DMS153 (cell line): Measurements from ENCODE around the gene ATXN1L.
"Not testable (repeated sequence)": the region's sequence is repeated elsewhere in the genome, so short reads cannot be mapped to it uniquely, and the experiment has no call there.

ENCODE experiments used
- DNase-seq: peaks from one replicate; lab custom pipeline; 2025; lab: John Stamatoyannopoulos, UW

The ATXN1L gene

DNA sequence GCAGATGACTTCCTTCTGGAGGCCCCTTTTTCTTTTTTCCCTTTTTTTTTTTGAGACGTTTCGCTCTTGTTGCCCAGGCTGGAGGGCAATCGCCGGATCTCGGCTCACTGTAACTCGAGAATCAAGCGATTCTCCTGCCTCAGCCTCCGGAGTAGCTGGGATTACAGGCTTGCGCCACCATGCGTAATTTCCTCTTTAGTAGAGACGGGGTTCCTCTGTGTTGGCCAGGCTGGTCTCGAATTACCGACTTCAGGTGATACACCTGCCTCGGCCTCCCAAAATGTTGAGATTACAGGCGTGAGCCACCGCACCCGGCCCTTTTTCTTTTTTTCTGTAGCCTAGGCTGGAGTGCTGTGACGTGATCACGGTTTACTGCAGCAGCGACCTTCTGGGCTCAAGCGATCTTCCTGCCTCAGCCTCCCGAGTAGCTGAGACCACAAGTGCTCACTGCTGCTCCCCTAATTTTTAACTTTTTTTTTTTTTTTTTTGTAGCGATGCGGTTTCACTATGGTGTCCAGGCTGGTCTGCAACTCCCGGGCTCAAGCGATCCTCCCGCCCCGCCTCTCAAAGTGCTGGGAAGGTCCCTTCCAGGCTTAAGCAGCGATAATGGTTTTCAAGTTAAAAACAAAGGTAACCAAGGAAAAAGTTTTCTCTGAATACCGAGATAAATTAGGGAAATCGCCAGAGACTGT, 48.6 kb downstream of the ATXN1L start:
- DNase-seq = peak; percentile 20

DNA sequence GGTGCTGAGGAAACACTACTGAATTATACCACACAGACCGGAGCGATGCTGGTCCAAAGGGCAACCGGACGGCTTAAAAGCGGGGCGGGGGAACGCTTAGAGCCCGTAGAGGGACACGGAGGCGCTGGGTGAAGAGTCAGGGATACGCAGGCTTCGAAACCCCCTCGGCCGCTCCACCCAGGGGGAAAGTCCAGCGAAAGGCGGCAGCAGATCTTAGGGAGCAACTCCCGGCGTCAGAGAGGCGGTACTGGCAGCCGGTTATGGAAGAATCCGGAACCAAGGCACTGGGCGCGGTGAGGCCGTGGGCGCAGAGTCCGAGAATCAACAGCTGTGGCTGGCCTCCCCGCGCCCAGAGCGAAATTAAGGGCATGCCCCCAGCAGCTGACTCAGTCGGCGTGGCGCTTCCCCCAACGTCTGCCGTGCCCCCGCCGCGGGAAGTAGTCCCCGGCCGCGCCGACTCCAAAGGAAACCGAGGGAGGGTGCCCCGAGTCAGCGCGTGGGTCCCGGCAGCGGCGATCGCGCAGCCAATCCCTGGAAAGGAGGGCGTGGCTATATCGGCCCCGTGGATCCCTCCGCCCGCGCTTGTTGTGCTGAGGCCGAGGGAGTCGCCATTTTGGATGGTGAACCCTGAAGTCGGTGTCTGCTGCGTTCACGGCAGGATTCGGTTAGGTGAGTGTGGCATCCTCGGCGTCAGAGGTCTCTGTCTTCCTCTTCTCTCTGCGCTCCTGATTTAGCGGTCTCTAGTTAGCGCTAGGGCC, 49.3 kb downstream of the ATXN1L start, which contains the start of gene IST1:
Gene IST1, plus strand, starts transcription at position 611 of the 758 bp plus-strand sequence. CDS start 20,110 bp downstream, outside the sequence.
- DNase-seq = peak; percentile 96

DNA sequence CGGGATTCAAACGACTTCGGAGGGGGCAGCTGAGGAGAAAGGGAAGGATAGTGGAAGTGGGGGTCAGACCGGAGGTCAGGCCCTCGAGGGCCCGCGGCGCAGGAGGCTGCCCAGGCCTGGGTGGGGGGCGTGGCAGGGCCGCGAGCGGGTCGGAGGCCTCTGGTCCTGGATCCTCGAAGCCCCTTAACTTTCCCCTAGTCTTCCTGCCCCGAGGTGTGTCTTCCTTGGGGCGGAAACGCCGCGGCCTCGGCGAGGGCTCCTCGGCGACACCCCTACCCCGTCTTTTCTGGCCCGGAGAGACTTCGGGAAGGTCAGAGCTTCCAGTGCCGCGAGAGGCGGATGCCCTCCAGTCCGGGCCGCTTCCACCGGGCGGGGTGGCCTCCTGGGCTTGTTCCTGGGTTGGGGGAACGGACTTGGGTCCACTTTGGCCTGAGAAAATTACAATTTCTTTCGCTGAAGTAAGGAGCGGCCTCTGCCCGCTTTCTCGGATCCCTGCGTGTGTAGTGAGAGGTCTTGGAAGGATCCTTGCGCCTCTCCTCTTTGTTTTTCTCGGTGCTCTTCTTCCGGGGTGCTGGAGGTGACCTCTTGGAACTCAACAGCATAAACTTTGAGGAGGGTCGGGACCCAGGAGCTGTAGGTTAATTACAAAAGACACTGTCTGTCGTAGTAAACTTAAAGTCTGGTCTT, 50.0 kb downstream of the ATXN1L start:
- no peak for DNase-seq

DNA sequence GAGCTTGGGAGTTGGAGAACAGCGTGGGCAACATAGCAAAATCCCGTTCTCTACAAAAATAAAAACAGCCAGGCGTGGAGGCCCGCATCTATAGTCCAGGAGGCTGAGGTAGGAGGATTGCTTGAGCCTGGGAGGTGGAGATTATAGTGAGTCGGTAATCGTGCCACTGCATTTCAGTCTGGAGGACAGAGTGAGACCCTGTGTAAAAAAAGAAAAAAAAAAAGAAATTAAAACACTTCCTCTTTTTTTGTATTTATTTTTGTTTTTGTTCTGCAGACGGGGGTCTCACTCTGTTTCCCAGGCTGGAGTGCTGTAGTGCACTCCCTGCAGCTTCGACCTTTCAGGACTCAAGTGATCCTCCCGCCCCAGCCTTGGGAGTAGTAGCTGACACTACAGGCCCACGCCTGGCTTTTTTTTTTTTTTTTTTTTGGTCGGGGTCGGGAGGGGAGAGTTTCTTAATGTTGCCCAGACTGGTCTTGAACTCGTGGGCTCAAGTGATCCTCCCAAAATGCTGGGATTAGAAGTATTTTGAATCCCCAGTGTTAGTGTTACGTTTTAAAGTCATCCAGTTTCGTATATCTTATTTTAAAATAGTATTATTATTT, 51.1 kb downstream of the ATXN1L start:
- no peak for DNase-seq

DNA sequence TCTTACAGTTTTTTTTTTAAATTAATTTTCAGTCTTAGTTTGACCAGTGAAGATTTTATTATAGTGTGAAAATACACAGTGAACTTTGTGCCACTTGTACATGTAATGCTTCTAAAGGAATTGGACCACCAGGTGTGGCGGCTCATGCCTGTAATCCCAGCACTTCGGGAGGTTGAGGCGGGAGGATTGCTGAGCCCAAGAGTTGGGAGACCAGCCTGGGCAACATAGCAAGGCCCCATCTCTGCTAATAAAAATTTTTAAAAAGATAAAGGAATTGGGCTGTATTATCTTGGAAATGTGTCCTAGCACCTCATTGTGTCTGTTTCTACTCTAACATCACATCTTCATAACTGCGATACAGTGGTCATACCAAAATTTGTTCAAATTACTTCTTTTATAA, 53.4 kb downstream of the ATXN1L start:
- no peak for DNase-seq

DNA sequence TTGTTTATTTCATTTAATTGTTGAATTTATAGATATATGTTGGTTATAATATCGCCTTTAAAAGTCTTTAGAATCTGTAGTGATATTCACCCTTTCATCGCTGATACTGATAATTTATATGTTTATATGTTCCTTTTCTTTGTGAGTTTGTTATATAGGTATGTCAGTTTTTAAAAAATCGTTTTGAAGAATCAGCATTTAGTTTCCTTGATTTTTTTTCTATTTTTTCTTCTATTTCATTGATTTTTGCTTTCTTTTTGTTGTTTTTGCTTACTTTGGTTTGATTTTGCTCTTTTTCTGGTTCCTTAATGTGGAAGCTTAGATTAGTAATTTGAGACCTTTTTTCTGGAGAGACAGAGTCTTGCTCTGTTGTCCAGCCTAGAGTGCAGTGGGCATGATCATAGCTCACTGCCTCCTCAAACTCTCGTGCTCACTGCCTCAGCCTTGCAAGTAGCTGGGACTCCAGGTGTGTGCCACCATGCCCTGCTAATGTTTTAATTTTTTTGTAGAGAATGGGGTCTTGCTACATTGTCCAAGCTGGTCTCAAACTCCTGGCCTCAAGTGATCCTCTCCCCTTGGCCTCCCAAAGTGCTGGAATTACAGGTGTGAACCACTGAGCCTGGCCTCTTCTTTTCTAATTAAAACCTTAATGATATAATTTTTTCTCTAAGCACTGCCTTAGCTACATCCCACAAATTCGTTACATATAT, 57.0 kb downstream of the ATXN1L start:
- DNase-seq = no peak

DNA sequence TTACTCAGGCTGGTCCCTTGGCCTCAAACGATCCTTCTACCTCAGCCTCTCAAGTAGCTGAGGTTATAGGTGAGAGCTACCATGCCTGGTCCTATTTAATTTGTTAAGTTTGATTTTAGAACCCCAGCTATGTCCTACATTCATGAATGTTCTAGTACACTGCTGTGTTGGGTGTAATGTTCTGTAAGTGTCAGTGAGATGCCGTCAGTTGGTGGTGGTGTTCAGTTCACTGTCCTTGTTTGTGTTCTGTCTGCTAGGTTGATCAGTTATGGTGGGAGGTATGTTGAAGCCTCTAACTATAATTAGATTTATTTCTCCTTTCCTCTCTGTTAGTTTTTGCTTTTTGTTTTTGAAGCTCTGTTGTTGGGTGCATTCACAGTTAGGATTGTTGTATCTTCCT, 57.8 kb downstream of the ATXN1L start:
- no peak for DNase-seq

DNA sequence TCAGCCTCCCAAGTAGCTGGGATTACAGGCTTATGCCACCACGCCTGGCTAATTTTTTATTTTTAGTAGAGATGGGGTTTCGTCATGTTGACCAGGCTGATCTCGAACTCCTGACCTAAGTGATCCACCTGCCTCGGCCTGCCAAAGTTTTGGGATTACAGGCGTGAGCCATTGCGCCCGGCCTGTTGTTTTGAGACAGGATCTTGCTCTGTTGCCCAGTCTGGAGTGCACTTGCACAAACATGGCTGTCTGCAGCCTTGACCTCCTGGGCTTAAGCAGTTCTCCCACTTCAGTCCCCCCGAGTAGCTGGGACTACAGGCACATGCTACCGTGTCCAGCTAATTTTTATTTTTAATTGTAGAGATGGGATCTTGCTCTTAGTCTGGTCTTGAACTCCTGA, 58.5 kb downstream of the ATXN1L start:
- no peak for DNase-seq

DNA sequence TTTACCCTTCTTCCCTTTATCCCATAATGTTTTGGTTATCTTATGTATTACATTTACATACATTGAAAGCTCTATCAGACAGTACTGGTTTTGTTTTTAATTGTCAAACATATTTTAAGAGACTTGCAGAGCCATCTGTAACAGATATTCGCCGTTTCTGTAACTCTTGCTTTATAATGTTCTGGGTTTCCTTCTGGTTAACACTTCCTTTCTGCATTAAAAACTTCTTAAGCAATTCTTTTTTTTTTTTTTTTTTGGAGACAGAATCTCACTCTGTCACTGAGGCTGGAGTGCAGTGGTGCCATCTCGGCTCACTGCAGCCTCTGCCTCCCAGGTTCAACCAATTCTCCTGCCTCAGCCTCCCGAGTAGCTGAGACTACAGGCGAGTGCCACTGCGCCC, 60.0 kb downstream of the ATXN1L start:
- not testable (repeated sequence) for DNase-seq
